Liver (tissue), 9 donors: ENCODE data around the gene TBCD. TPM values are rescaled to one million over a fixed set of nuclear protein-coding genes. Genes with fewer than 3 reads are reported as not detected.

Source experiments
- DNase-seq: peaks from one replicate; pipeline ENCODE4 v3.0.0-alpha.2; 2017; ENCODE audit warnings: low spot score
- H3K27ac ChIP-seq, 2 donors: one replicate each; pipeline ENCODE4 v1.7.0; 2013; ENCODE audit warnings: inconsistent platforms in 2 of 2, low read length in 2 of 2, control low read depth in 1 of 2, low read depth in 1 of 2, mild to moderate bottlenecking in 1 of 2
- H3K27me3 ChIP-seq, 4 donors: one replicate each; pipeline versions ENCODE4 v1.6.1 to v1.7.0; 2013; ENCODE audit warnings: low read length in 3 of 4, inconsistent platforms in 1 of 4, mild to moderate bottlenecking in 1 of 4, moderate library complexity in 1 of 4; ENCODE audit not compliant: control insufficient read depth in 4 of 4, insufficient read depth in 4 of 4
- H3K36me3 ChIP-seq, 4 donors: one replicate each; pipeline versions ENCODE4 v1.6.1 to v1.7.0; 2013; ENCODE audit warnings: low read length in 3 of 4, mild to moderate bottlenecking in 3 of 4, low read depth in 1 of 4, moderate library complexity in 1 of 4; ENCODE audit not compliant: control insufficient read depth in 4 of 4, insufficient read depth in 3 of 4
- H3K4me1 ChIP-seq, 4 donors: one replicate each; pipeline versions ENCODE4 v1.6.1 to v1.7.0; 2013; ENCODE audit warnings: low read length in 3 of 4, mild to moderate bottlenecking in 3 of 4, moderate library complexity in 1 of 4; ENCODE audit not compliant: control insufficient read depth in 4 of 4, insufficient read depth in 4 of 4
- H3K4me3 ChIP-seq, 3 donors: one replicate each; pipeline versions ENCODE4 v1.6.1 to v1.7.0; 2013; ENCODE audit warnings: low read length in 3 of 3, control low read depth in 1 of 3, low read depth in 1 of 3, mild to moderate bottlenecking in 1 of 3
- H3K9ac ChIP-seq, 2 donors: one replicate each; pipeline ENCODE4 v1.7.0; 2013; ENCODE audit warnings: low read length in 2 of 2, mild to moderate bottlenecking in 2 of 2, moderate library complexity in 2 of 2, control low read depth in 1 of 2, low read depth in 1 of 2
- H3K9me3 ChIP-seq, 4 donors: one replicate each; pipeline versions ENCODE4 v1.6.1 to v1.7.0; 2013; ENCODE audit warnings: low read length in 3 of 4; ENCODE audit not compliant: control insufficient read depth in 4 of 4
- EGR1 ChIP-seq, 2 donors: IDR thresholded peaks; 2 replicates each; pipeline ENCODE4 v1.6.1; 2016 to 2018; ENCODE audit warnings: antibody characterized with exemption in 2 of 2, low read depth in 2 of 2
- FOXA1 ChIP-seq: IDR thresholded peaks from 2 replicates; pipeline ENCODE4 v1.6.1; 2016; ENCODE audit warnings: antibody characterized with exemption
- FOXA2 ChIP-seq: IDR thresholded peaks from 2 replicates; pipeline ENCODE4 v1.6.1; 2016; ENCODE audit warnings: antibody characterized with exemption
- GABPA ChIP-seq, 2 donors: IDR thresholded peaks in 1 of 2; conservative IDR thresholded peaks in 1 of 2; 2 replicates each; pipeline ENCODE4 v1.6.1; 2016; ENCODE audit warnings: antibody characterized with exemption in 2 of 2, mild to moderate bottlenecking in 1 of 2, moderate library complexity in 1 of 2
- HNF4A ChIP-seq, 2 donors: conservative IDR thresholded peaks; 2 replicates each; pipeline ENCODE4 v1.6.1; 2016; ENCODE audit warnings: antibody characterized with exemption in 2 of 2, mild to moderate bottlenecking in 2 of 2
- HNF4G ChIP-seq: IDR thresholded peaks from 2 replicates; pipeline ENCODE4 v1.6.1; 2016; ENCODE audit warnings: antibody characterized with exemption
- JUND ChIP-seq, 2 donors: IDR thresholded peaks; 2 replicates each; pipeline ENCODE4 v1.6.1; 2016; ENCODE audit warnings: antibody characterized with exemption in 2 of 2
- NR2F2 ChIP-seq: IDR thresholded peaks from 2 replicates; pipeline ENCODE4 v1.6.1; 2016; ENCODE audit warnings: antibody characterized with exemption
- RAD21 ChIP-seq, 2 donors: IDR thresholded peaks; 2 replicates each; pipeline ENCODE4 v1.6.1; 2016; ENCODE audit warnings: antibody characterized with exemption in 2 of 2, mild to moderate bottlenecking in 2 of 2
- RXRA ChIP-seq, 2 donors: IDR thresholded peaks; 2 replicates each; pipeline ENCODE4 v1.6.1; 2017 to 2018; ENCODE audit warnings: antibody characterized with exemption in 2 of 2, mild to moderate bottlenecking in 1 of 2
- SP1 ChIP-seq: IDR thresholded peaks from 2 replicates; pipeline ENCODE4 v1.6.1; 2018; ENCODE audit warnings: antibody characterized with exemption, mild to moderate bottlenecking
- TAF1 ChIP-seq: conservative IDR thresholded peaks from 2 replicates; pipeline ENCODE4 v1.6.1; 2016; ENCODE audit warnings: antibody characterized with exemption, mild to moderate bottlenecking
- YY1 ChIP-seq: IDR thresholded peaks from 2 replicates; pipeline ENCODE4 v1.6.1; 2016; ENCODE audit warnings: antibody characterized with exemption, mild to moderate bottlenecking
- WGBS: extraction: QIAGEN DNeasy Blood & Tissue Kit; methylation state at CpG from one replicate; pipeline ENCODE4 v1.1.7; 2013; 5-methylcytosine and 5-hydroxymethylcytosine counted together
- polyA plus RNA-seq, 2 donors: library from polyadenylated mRNA; stranded (reverse) in 1 of 2; unstranded in 1 of 2; fragments of 200-250 nt in 1 of 2; fragments of >200 nt in 1 of 2; fragmentation: Nextera tagmentation in 1 of 2; extraction: Ambion mirVana in 1 of 2; gene quantifications; one replicate each; pipeline versions ENCODE4 v1.2.1 to v1.2.3, GENCODE V29; 2013 to 2015
- total RNA-seq, 2 donors: library from RNA; depleted of rRNA; stranded (reverse); fragments of >200 nt; gene quantifications; one replicate each; pipeline ENCODE4 v1.2.3, GENCODE V29; 2014
- TF ChIP-seq, protein P1 (sequence below): IDR thresholded peaks from 2 replicates; pipeline ENCODE4 v1.6.1; 2016; ENCODE audit warnings: antibody characterized with exemption, mild to moderate bottlenecking
- TF ChIP-seq, protein P2 (sequence below): IDR thresholded peaks from 2 replicates; pipeline ENCODE4 v1.6.1; 2016; ENCODE audit warnings: antibody characterized with exemption
- TF ChIP-seq, protein P3 (sequence below): IDR thresholded peaks from 2 replicates; pipeline ENCODE4 v1.6.1; 2016; ENCODE audit warnings: antibody characterized with exemption
- TF ChIP-seq, protein P4 (sequence below): fragments of 150-350 bp; IDR thresholded peaks from 2 replicates; pipeline ENCODE4 v1.5.1; 2017; ENCODE audit warnings: improper control_type of control experiment, low read depth, low read length; ENCODE audit not compliant: missing input control
- TF ChIP-seq, protein P5 (sequence below): IDR thresholded peaks from 2 replicates; pipeline ENCODE4 v1.6.1; 2016; ENCODE audit warnings: antibody characterized with exemption
- donor health status: healthy.
- donor health status: healthy.
- donor health status: healthy.
- donor health status: healthy.
- donor health status: healthy.

TBCD gene
- total and polyA plus RNA-seq, 4 donors = 29.8 to 42.2 (median 33.0) TPM

DNA sequence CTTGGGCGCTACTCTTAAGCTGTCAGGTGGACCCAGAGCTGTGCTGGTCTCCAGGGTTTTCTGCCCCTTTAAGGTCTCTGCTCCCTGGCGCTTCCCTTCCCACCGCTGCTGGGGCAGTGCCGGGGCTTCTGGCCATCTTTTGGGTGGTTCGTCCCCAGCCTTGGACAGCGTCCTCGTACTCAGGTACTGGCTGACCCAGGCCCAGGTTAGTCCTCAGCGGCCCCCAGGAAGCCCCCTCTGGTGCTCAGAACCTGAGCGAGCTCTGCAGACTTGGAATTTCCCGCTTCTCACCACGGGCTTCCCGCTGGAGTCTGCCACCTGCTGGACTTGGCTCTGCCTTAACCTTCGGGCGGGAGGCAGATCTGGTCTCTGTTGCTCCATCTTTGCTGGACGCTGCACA, 182.0 kb downstream of the TBCD start:
- no peak for DNase-seq
- Histone ChIP-seq H3K4me1 (no peaks in the 10 kb centered on the region), H3K4me3 (no peak overlapping the region), H3K27ac (no peak overlapping the region), H3K27me3 (no peaks in the 10 kb centered on the region), H3K9ac (no peak overlapping the region), H3K9me3 (no peaks in the 10 kb centered on the region), H3K36me3 (peaks cover 0 to 62% (median 12%) of the 10 kb centered on the region in 4 donors)
- WGBS = 97% methylated on average over 15 of the region's 15 CpGs
- TF ChIP-seq TAF1 (no peak), SP1 (no peak), NR2F2 (no peak)
- TF ChIP-seq, protein P1, sequence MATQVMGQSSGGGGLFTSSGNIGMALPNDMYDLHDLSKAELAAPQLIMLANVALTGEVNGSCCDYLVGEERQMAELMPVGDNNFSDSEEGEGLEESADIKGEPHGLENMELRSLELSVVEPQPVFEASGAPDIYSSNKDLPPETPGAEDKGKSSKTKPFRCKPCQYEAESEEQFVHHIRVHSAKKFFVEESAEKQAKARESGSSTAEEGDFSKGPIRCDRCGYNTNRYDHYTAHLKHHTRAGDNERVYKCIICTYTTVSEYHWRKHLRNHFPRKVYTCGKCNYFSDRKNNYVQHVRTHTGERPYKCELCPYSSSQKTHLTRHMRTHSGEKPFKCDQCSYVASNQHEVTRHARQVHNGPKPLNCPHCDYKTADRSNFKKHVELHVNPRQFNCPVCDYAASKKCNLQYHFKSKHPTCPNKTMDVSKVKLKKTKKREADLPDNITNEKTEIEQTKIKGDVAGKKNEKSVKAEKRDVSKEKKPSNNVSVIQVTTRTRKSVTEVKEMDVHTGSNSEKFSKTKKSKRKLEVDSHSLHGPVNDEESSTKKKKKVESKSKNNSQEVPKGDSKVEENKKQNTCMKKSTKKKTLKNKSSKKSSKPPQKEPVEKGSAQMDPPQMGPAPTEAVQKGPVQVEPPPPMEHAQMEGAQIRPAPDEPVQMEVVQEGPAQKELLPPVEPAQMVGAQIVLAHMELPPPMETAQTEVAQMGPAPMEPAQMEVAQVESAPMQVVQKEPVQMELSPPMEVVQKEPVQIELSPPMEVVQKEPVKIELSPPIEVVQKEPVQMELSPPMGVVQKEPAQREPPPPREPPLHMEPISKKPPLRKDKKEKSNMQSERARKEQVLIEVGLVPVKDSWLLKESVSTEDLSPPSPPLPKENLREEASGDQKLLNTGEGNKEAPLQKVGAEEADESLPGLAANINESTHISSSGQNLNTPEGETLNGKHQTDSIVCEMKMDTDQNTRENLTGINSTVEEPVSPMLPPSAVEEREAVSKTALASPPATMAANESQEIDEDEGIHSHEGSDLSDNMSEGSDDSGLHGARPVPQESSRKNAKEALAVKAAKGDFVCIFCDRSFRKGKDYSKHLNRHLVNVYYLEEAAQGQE = no peak

DNA sequence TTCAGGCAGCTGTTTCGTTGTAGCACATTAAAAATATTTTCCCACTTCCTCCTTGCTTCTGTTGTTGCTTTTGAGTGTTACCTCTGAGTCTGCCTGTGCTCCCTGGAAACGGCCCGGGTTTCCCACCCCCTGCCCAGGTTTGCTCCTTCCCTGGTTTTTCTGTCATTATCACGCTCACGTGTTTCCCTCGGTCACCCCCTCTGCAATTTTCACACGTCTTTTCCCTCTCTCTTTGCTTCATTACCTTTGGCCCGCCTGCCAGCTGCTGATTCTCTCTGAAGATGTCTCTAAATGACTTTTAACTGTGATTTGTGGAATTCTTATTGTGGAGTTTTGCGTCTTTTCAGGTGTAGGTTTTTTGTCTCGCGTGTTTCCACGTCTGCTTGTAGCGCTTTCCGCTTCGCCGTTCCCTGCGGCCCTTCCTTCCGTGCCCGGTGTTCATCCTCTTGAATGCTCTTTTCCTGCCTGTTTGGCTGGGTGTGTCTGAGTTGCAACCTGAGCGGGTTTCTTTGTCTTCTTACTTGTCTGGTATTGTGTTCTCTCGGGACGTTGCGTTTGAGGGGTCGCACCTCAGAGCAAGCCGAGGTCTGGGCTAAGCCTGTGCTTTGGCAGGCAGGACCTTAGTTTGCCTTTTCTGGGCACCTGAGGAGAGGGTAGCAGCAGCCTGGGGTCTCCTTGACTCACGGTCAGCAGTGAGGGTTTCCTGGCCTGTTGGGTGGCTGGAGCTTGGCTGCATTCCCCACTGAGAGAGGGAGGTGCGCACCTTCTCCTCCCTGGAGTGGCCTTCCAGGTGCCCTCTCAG, 184.3 kb downstream of the TBCD start:
- H3K4me3 ChIP-seq = no peak overlapping the region
- H3K27ac ChIP-seq = no peak overlapping the region
- H3K9me3 ChIP-seq = no peaks in the 10 kb centered on the region
- no peaks in the 10 kb centered on the region for H3K4me1 ChIP-seq
- H3K36me3 ChIP-seq = peaks cover under 1 to 57% (median 10%) of the 10 kb centered on the region in 4 donors
- DNase-seq = no peak
- 96% methylated on average over 27 of the region's 27 CpGs for WGBS
- TF ChIP-seq JUND (IDR thresholded peaks at IDR 0.05) = no peak
- TF ChIP-seq, protein P2, sequence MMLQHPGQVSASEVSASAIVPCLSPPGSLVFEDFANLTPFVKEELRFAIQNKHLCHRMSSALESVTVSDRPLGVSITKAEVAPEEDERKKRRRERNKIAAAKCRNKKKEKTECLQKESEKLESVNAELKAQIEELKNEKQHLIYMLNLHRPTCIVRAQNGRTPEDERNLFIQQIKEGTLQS = no peak
- TF ChIP-seq SP1 = no peak
- no peak for TF ChIP-seq GABPA (IDR thresholded peaks at IDR 0.05 in 1 of 2, conservative IDR thresholded peaks at IDR 0.05 in 1 of 2)
- TF ChIP-seq, protein P1 = no peak
- no peak for TF ChIP-seq HNF4G
- no peak for TF ChIP-seq FOXA1
- no peak for TF ChIP-seq EGR1 (IDR thresholded peaks at IDR 0.05; ENCODE audit: low read depth in 2 of 2)
- TF ChIP-seq HNF4A (conservative IDR thresholded peaks at IDR 0.05) = no peak
- TF ChIP-seq, protein P3, sequence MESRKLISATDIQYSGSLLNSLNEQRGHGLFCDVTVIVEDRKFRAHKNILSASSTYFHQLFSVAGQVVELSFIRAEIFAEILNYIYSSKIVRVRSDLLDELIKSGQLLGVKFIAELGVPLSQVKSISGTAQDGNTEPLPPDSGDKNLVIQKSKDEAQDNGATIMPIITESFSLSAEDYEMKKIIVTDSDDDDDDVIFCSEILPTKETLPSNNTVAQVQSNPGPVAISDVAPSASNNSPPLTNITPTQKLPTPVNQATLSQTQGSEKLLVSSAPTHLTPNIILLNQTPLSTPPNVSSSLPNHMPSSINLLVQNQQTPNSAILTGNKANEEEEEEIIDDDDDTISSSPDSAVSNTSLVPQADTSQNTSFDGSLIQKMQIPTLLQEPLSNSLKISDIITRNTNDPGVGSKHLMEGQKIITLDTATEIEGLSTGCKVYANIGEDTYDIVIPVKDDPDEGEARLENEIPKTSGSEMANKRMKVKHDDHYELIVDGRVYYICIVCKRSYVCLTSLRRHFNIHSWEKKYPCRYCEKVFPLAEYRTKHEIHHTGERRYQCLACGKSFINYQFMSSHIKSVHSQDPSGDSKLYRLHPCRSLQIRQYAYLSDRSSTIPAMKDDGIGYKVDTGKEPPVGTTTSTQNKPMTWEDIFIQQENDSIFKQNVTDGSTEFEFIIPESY = no peak
- TF ChIP-seq FOXA2 = no peak
- TF ChIP-seq, protein P4, sequence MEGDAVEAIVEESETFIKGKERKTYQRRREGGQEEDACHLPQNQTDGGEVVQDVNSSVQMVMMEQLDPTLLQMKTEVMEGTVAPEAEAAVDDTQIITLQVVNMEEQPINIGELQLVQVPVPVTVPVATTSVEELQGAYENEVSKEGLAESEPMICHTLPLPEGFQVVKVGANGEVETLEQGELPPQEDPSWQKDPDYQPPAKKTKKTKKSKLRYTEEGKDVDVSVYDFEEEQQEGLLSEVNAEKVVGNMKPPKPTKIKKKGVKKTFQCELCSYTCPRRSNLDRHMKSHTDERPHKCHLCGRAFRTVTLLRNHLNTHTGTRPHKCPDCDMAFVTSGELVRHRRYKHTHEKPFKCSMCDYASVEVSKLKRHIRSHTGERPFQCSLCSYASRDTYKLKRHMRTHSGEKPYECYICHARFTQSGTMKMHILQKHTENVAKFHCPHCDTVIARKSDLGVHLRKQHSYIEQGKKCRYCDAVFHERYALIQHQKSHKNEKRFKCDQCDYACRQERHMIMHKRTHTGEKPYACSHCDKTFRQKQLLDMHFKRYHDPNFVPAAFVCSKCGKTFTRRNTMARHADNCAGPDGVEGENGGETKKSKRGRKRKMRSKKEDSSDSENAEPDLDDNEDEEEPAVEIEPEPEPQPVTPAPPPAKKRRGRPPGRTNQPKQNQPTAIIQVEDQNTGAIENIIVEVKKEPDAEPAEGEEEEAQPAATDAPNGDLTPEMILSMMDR = no peak
- no peak for TF ChIP-seq NR2F2
- TF ChIP-seq RXRA (IDR thresholded peaks at IDR 0.05) = no peak
- TF ChIP-seq, protein P5, sequence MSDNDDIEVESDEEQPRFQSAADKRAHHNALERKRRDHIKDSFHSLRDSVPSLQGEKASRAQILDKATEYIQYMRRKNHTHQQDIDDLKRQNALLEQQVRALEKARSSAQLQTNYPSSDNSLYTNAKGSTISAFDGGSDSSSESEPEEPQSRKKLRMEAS = no peak
- no peak for TF ChIP-seq RAD21 (IDR thresholded peaks at IDR 0.05)
- no peak for TF ChIP-seq YY1
- TF ChIP-seq TAF1 = no peak
- H3K9ac ChIP-seq = no peak overlapping the region
- no peaks in the 10 kb centered on the region for H3K27me3 ChIP-seq
